A549 (cell line): Measurements from ENCODE around the gene ZNF511. TPM values are rescaled to one million over a fixed set of nuclear protein-coding genes. Genes with fewer than 3 reads are reported as not detected.

Experiments used
- ATAC-seq, 2 experiments: fragments of 200-7000 bp in 1 of 2; fragments of >200 bp in 1 of 2; cut with Nextera tagmentation in 1 of 2; cut with Tn5 transposase in 1 of 2; 3 replicates each; pipeline versions ENCODE4 v1.8.0 to v1.9.1; 2018 to 2020; ENCODE audit warnings: mild to moderate bottlenecking in 1 of 2, moderate library complexity in 1 of 2
- CTCF ChIA-PET: fragments of 300-600 bp; sonication (Branson Sonifier 250); formaldehyde crosslinking; extraction: SDS; loops from one replicate; lab custom pipeline; 2021; ENCODE audit warnings: antibody characterized with exemption, inconsistent platforms; lab: Yijun Ruan, JAX
- POLR2A ChIA-PET: fragments of 350-600 bp; formaldehyde crosslinking; extraction: SDS; loops from one replicate; lab custom pipeline; 2021; ENCODE audit warnings: antibody characterized with exemption, inconsistent platforms; lab: Yijun Ruan, JAX
- DNase-seq, 2 experiments: peaks; one replicate each; pipeline versions ENCODE4 v3.0.0 to v3.0.0-alpha.2; 2011 to 2016; ENCODE audit warnings: low read depth in 1 of 2, low spot score in 1 of 2
- FAIRE-seq: peaks from 2 replicates; lab custom pipeline; 2011; peaks lifted over from hg19 to GRCh38; lab: Jason Lieb, UNC
- H3K27ac ChIP-seq, 2 experiments: fragments of >200 bp; sonication (Bioruptor Twin); formaldehyde crosslinking; 3 replicates each; pipeline ENCODE4 v1.5.1; 2016 to 2017
- H3K4me1 ChIP-seq: fragments of >200 bp; sonication (Bioruptor Twin); formaldehyde crosslinking; 3 replicates; pipeline ENCODE4 v1.6.1; 2016
- H3K4me2 ChIP-seq: fragments of >200 bp; sonication (Bioruptor Twin); formaldehyde crosslinking; 3 replicates; pipeline ENCODE4 v1.6.1; 2016
- H3K4me3 ChIP-seq: fragments of >200 bp; sonication (Bioruptor Twin); formaldehyde crosslinking; 3 replicates; pipeline ENCODE4 v1.5.1; 2016
- H3K9me3 ChIP-seq: fragments of >200 bp; sonication (Bioruptor Twin); formaldehyde crosslinking; 3 replicates; pipeline ENCODE4 v1.6.1; 2016
- CBX8 ChIP-seq: fragments of 200-600 bp; sonication (generic); IDR thresholded peaks from 2 replicates; pipeline ENCODE4 v1.6.1; 2016
- CHD4 ChIP-seq: fragments of 200-600 bp; sonication (generic); IDR thresholded peaks from 2 replicates; pipeline ENCODE4 v1.6.1; 2016; ENCODE audit warnings: antibody characterized with exemption, mild to moderate bottlenecking, borderline replicate concordance
- ESRRA ChIP-seq: fragments of 150-350 bp; IDR thresholded peaks from 2 replicates; pipeline ENCODE4 v1.6.1; 2014; ENCODE audit warnings: mild to moderate bottlenecking, low read length, borderline replicate concordance
- FOXS1 ChIP-seq: fragments of 250-450 bp; sonication (Bioruptor Pico); IDR thresholded peaks from 2 replicates; pipeline ENCODE4 v1.5.0; 2020; ENCODE audit warnings: mild to moderate bottlenecking, moderate library complexity
- GATA3 ChIP-seq: IDR thresholded peaks from 2 replicates; pipeline ENCODE4 v1.6.1; 2012; ENCODE audit warnings: borderline replicate concordance
- HOXB13 ChIP-seq: fragments of 250-450 bp; sonication (Bioruptor Pico); IDR thresholded peaks from 2 replicates; pipeline ENCODE4 v1.5.0; 2020; ENCODE audit warnings: low read depth, mild to moderate bottlenecking, moderate library complexity
- JUNB ChIP-seq: fragments of >200 bp; sonication (Bioruptor Twin); formaldehyde crosslinking; IDR thresholded peaks from 2 replicates; pipeline ENCODE4 v1.6.1; 2016
- KDM5A ChIP-seq: fragments of 200-600 bp; sonication (generic); IDR thresholded peaks from 2 replicates; pipeline ENCODE4 v1.6.1; 2016; ENCODE audit warnings: antibody characterized with exemption, mild to moderate bottlenecking
- MAFK ChIP-seq: fragments of 450-650 bp; IDR thresholded peaks from 2 replicates; pipeline ENCODE4 v1.6.1; 2014; ENCODE audit not compliant: partially characterized antibody
- PBX3 ChIP-seq: IDR thresholded peaks from 2 replicates; pipeline ENCODE4 v1.6.1; 2012
- RAD21 ChIP-seq, 2 experiments: fragments of >200 bp in 1 of 2; sonication (Bioruptor Twin) in 1 of 2; formaldehyde crosslinking in 1 of 2; IDR thresholded peaks in 1 of 2; conservative IDR thresholded peaks in 1 of 2; 2 replicates in 1 of 2; 3 replicates in 1 of 2; pipeline ENCODE4 v1.6.1; 2012 to 2018; ENCODE audit warnings: inconsistent platforms in 1 of 2
- RARB ChIP-seq: fragments of 250-450 bp; sonication (Bioruptor Pico); IDR thresholded peaks from 2 replicates; pipeline ENCODE4 v1.8.0; 2021; ENCODE audit warnings: mild to moderate bottlenecking, moderate library complexity
- REST ChIP-seq: fragments of 200-600 bp; sonication (generic); IDR thresholded peaks from 2 replicates; pipeline ENCODE4 v1.6.1; 2016; ENCODE audit warnings: antibody characterized with exemption, mild to moderate bottlenecking, moderate library complexity
- SMC3 ChIP-seq: fragments of >200 bp; sonication (Bioruptor Twin); formaldehyde crosslinking; IDR thresholded peaks from 3 replicates; pipeline ENCODE4 v1.6.1; 2018; ENCODE audit warnings: inconsistent platforms
- SREBF2 ChIP-seq: fragments of 450-650 bp; IDR thresholded peaks from 2 replicates; pipeline ENCODE4 v1.6.1; 2014; ENCODE audit warnings: mild to moderate bottlenecking, moderate library complexity
- TP53 ChIP-seq: fragments of 250-450 bp; sonication (Bioruptor Pico); IDR thresholded peaks from 2 replicates; pipeline ENCODE4 v1.5.0; 2021; ENCODE audit warnings: mild to moderate bottlenecking, moderate library complexity
- ZNF302 ChIP-seq: fragments of 250-450 bp; sonication (Bioruptor Pico); IDR thresholded peaks from 2 replicates; pipeline ENCODE4 v1.9.0; 2021; ENCODE audit warnings: inconsistent platforms, mild to moderate bottlenecking, moderate library complexity
- WGBS: methylation state at CpG from one replicate; pipeline ENCODE4 v1.1.6; 2017; ENCODE audit errors: missing lambda C conversion rate; 5-methylcytosine and 5-hydroxymethylcytosine counted together
- polyA plus RNA-seq, 4 experiments: library from polyadenylated mRNA; depleted of rRNA in 3 of 4; stranded (reverse); fragments of >200 nt; fragmentation: RNase III in 1 of 4; extraction: RNeasy Plus Mini Kit Qiagen cat#74134 plus additional on column Dnase treatment in 1 of 4; gene quantifications; 2 replicates in 3 of 4; 3 replicates in 1 of 4; pipeline ENCODE4 v1.2.3, GENCODE V29; 2011 to 2017
- TF ChIP-seq, protein P1 (sequence below): fragments of >200 bp; sonication (Bioruptor Twin); formaldehyde crosslinking; IDR thresholded peaks from 3 replicates; pipeline ENCODE4 v1.5.1; 2016
- TF ChIP-seq, protein P2 (sequence below): fragments of >200 bp; sonication (Bioruptor Twin); formaldehyde crosslinking; IDR thresholded peaks from 2 replicates; pipeline ENCODE4 v1.6.1; 2016

The ZNF511 gene
- polyA plus RNA-seq, 2 of the 4 experiments (the other 2 are of a cell fraction), result 40.2 to 43.6 TPM

GRCh38 chr10:133274751-133275683 is 33.7 kb upstream of the ZNF511 start:
- FAIRE-seq (no peak), ATAC-seq (peak in 1 of 2 experiments; percentile 49; a peak in 3 of 6 replicates), DNase-seq (no peak)
- WGBS, result 72% methylated on average over 21 of the region's 26 CpGs
- TF ChIP-seq ZNF302 (CRISPR knock-in tag), result no peak
- TF ChIP-seq, protein P1, sequence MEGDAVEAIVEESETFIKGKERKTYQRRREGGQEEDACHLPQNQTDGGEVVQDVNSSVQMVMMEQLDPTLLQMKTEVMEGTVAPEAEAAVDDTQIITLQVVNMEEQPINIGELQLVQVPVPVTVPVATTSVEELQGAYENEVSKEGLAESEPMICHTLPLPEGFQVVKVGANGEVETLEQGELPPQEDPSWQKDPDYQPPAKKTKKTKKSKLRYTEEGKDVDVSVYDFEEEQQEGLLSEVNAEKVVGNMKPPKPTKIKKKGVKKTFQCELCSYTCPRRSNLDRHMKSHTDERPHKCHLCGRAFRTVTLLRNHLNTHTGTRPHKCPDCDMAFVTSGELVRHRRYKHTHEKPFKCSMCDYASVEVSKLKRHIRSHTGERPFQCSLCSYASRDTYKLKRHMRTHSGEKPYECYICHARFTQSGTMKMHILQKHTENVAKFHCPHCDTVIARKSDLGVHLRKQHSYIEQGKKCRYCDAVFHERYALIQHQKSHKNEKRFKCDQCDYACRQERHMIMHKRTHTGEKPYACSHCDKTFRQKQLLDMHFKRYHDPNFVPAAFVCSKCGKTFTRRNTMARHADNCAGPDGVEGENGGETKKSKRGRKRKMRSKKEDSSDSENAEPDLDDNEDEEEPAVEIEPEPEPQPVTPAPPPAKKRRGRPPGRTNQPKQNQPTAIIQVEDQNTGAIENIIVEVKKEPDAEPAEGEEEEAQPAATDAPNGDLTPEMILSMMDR, result no peak
- Histone ChIP-seq H3K9me3 (no peaks in the 10 kb centered on the region), H3K4me3 (no peak overlapping the region), H3K27ac (no peak overlapping the region), H3K4me1 (peaks cover 4% of the 10 kb centered on the region; the same call in 1 of the 3 replicates), H3K4me2 (no peak overlapping the region)
- CTCF ChIA-PET, result interaction anchor here (1.0 to 4.3 kb wide), 6 partner anchors 9 to 131 kb away, joined by 3 to 21 read pairs (median 5); no protein-coding TSS in a partner anchor
- POLR2A ChIA-PET, result no interaction called here

DNA sequence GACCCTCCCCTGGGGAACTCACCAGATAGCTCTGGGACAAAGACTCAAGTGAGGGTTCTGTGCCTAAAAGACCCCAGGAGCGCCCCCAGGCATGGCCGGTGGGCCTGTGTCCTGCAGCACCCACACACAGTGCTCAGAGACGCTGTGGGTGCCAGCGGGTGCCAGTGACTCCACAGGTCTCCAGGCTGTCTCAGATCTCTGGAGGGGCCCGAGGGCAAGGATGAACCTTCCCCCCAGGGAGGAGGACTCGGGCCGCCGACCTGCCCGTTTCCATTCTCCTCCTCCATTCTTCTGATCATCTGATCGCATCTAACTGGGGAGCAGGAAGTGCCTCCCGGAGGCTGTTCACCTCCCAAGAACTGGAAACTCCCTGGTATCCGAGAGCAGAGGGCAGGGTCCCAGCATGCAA is 33.0 kb upstream of the ZNF511 start:
- ATAC-seq (peak in 1 of 2 experiments; percentile 7; a peak in 2 of 6 replicates), FAIRE-seq (no peak), DNase-seq (no peak)
- ChIA-PET CTCF (interaction anchor here (1.1 to 4.3 kb wide), 5 partner anchors 8 to 132 kb away, joined by 4 to 21 read pairs (median 6); no protein-coding TSS in a partner anchor), POLR2A (no interaction called here)
- H3K27ac ChIP-seq, result no peak overlapping the region
- no peaks in the 10 kb centered on the region for H3K9me3 ChIP-seq
- 62% methylated on average over 12 of the region's 12 CpGs for WGBS
- H3K4me2 ChIP-seq, result no peak overlapping the region
- H3K4me3 ChIP-seq, result no peak overlapping the region
- TF ChIP-seq RAD21 (conservative IDR thresholded peaks at IDR 0.05 in 1 of 2, IDR thresholded peaks at IDR 0.05 in 1 of 2) (no peak), FOXS1 (CRISPR knock-in tag) (no peak), GATA3 (no peak), SMC3 (no peak), PBX3 (no peak), SREBF2 (no peak)
- H3K4me1 ChIP-seq, result peaks cover 4% of the 10 kb centered on the region; the same call in 1 of the 3 replicates

GRCh38 chr10:133276100-133276434 is 32.6 kb upstream of the ZNF511 start:
- 89% methylated on average over 5 of the region's 6 CpGs for WGBS
- CTCF ChIA-PET, result interaction anchor here (1.1 to 4.3 kb wide), 3 partner anchors 9 to 32 kb away, joined by 4 to 21 read pairs (median 4); no protein-coding TSS in a partner anchor
- H3K9me3 ChIP-seq, result no peaks in the 10 kb centered on the region
- H3K27ac ChIP-seq, result no peak overlapping the region
- no peak for DNase-seq
- TF ChIP-seq TP53 (no peak), CHD4 (no peak), JUNB (no peak), RARB (CRISPR knock-in tag) (no peak), FOXS1 (CRISPR knock-in tag) (no peak), MAFK (no peak), CBX8 (no peak), KDM5A (no peak), HOXB13 (CRISPR knock-in tag) (no peak), REST (no peak), ESRRA (no peak)
- TF ChIP-seq, protein P2, sequence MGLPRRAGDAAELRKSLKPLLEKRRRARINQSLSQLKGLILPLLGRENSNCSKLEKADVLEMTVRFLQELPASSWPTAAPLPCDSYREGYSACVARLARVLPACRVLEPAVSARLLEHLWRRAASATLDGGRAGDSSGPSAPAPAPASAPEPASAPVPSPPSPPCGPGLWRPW, result no peak
- POLR2A ChIA-PET, result no interaction called here
- no peak overlapping the region for H3K4me2 ChIP-seq
- H3K4me1 ChIP-seq, result peaks cover 4% of the 10 kb centered on the region; the same call in 1 of the 3 replicates
- H3K4me3 ChIP-seq, result no peak overlapping the region
- no peak for ATAC-seq
- no peak for FAIRE-seq
